NCI-H345 (cell line): Measurements from ENCODE around the gene LRP1B.

Experiments
- DNase-seq: peaks from one replicate; lab custom pipeline; 2025; lab: John Stamatoyannopoulos, UW

Gene LRP1B

GRCh38 chr2:140895378-140895777 lies 1235.4 kb downstream of the LRP1B start:
- no peak for DNase-seq

DNA sequence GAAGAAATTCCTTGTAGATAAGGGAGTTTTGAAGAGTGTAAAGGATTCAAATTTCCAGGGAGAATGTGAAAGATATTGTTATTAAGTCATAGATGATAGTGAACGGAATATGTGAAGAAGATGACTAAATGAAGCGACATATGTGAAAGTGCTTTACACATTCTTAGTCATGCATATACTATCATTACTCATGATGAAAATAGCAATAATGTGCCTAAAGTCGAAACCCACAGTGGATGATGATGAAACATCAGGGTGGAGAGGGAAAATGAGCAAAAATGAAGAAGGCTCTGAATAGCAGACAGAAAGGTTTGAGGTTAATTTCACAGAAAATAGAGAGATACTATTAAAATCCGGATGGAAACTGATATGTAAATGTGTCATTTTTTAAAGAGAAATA lies 1237.1 kb downstream of the LRP1B start:
- DNase-seq = no peak

- no peak for DNase-seq
Measured at GRCh38 chr2:140892911-140893637, 1237.7 kb downstream of the LRP1B start.

- no peak for DNase-seq
Measured at GRCh38 chr2:140892436-140892835, 1238.4 kb downstream of the LRP1B start.

GRCh38 chr2:140891614-140892212 lies 1239.1 kb downstream of the LRP1B start:
- no peak for DNase-seq

GRCh38 chr2:140882671-140883620 lies 1247.9 kb downstream of the LRP1B start:
- DNase-seq = no peak

- no peak for DNase-seq
Measured at GRCh38 chr2:140880573-140880972, 1250.2 kb downstream of the LRP1B start.

- no peak for DNase-seq
Measured at GRCh38 chr2:140876015-140876414, 1254.8 kb downstream of the LRP1B start.

DNA sequence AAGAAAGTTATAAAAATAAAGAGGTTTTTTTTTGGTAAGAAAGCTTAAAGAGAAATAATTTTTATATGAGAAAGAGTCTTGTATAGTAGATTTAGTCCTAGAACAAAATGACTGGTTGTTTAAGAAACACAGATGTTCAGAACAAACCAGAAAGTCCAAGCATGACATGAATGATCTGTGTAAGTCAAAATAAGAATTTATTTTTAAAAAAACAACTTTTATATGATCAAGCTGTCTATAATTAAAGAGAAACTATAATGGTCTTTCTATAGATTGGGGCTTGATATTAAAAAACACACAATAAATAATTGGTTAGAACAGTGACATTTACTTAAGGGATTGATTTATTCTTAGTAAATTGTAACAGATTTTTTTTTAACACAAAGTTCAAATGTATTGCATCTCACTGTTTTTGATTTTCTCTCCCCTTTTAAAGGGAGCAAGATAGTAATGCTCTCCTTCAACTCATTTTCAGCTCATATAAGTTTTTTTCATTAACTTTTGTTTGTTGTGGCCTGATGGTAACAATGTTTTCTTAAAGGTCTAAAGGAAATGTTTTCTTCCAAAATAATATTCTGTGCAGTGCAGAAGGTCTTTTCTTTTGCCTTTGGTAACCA lies 1256.8 kb downstream of the LRP1B start:
- DNase-seq = no peak

- no peak for DNase-seq
Measured at GRCh38 chr2:140869925-140870324, 1260.9 kb downstream of the LRP1B start.

GRCh38 chr2:140869107-140869506 lies 1261.7 kb downstream of the LRP1B start:
- no peak for DNase-seq

DNA sequence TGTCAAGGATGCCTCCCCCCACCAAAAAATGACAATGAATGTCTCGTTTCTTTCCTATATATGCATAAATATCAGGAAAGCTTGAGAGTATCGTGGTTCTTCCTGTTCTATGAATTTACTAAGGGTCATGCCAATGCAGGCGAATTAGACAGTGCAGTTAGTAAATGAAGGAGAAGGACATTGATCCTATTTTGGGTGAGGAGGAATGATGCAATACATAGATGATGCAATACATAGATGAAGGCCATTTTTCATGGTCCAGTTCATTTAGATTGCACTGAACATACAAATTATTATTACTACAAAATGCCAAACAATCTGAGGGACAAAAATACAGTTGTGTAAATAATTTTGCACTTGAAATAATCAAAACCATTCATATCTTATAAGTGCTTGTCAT lies 1265.0 kb downstream of the LRP1B start:
- no peak for DNase-seq

- peak; percentile 53 for DNase-seq
Measured at GRCh38 chr2:140863713-140864112, 1267.1 kb downstream of the LRP1B start.

GRCh38 chr2:140862181-140862580 lies 1268.6 kb downstream of the LRP1B start:
- DNase-seq = no peak

DNA sequence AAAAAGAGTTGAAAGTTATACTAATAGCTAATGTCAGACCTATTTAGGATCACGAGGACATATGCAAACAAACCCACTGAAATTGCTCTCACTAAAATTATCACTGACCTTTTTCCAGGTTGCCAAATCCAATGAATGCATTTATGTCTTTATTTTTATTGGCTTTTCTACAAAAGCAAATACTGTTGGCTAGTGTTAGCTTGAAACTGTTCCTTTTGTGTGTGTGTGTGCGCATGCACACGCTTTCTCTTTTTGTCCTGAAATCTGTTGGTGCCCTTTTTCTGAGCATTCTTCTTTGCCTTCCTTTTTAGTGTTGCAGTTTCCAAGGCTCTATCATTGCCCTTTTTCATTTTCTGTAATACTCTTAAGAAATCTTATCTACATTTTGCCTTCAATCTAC lies 1269.2 kb downstream of the LRP1B start:
- DNase-seq = no peak

GRCh38 chr2:140855471-140855870 lies 1275.3 kb downstream of the LRP1B start:
- no peak for DNase-seq

- DNase-seq = no peak
Measured at GRCh38 chr2:140851258-140851981, 1279.4 kb downstream of the LRP1B start.

DNA sequence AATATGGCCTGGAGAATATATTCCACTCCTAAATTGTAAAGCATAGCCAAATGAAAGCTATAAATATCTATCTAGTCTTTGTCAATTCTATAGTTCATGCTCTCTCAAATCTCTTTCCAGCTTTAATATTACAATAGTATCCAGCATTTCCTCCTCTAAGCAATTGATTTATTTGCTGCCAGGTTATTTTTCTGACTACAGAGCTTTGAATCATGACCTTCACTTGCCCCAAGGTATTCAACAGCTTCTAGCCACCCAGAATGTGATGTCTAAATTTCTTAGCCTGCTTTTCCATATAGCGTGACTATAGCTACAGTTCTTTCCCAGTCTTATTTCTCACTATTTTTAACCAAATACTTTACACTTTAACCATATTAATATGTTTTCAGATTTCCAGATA lies 1287.6 kb downstream of the LRP1B start:
- no peak for DNase-seq

- DNase-seq = no peak
Measured at GRCh38 chr2:140842110-140842509, 1288.7 kb downstream of the LRP1B start.

DNA sequence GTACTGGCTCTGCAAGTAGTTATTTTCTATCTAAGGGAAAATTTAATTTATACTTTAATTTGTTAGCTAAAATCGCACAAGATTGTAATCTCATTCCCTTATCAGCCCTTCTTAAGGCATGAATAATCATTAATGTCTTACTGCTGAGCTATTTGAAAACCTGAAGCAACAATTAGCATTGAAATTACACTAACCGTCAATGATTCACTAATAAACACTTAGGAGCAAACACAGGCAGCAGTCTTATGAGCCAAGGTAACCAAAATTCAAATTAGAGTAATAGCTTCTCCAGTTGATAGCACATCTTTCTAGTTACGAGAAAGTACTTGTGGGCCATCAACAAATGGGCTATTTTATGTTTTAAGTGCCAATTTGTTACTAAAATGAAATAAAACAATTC lies 1289.7 kb downstream of the LRP1B start:
- DNase-seq = no peak

DNA sequence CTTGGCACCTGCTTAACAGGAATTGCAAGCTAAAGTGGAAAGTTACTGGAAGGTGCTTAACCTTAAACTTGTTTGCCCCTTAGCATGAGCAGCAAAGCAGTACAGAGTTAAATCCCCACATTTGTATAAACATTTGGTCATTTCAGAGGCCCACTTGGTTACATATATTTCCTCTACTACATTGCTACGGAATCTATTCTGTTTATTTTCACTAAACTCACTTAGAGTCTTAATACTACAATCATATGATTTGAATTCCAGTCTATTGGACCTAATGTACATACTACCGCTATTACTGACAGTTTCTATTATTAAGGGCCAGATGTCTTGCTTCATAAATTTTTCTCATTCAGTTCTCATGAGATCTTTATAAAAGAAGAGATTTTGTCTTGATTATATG lies 1294.0 kb downstream of the LRP1B start:
- DNase-seq = no peak

DNA sequence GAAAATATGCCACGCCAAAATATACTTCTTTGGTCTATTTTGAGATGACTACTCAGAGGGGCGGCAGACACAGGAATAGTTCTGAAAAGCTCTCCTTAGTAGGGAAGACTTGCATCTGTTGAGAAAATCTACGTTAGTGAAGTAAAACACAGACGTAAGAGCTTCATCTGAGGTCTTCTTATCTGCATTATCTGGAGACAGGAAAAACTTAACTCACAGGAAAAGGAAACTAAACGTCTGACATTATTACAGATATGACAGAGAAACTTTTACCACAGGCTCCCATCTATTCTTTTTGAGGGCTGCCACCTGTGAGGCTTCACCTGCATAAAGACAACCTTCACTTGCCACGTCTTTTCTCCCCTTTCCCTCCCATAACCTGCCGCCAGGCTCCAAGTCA lies 1295.7 kb downstream of the LRP1B start:
- no peak for DNase-seq
